Stimulated activated CD4-positive, alpha-beta T cell treated with anti-CD3 and anti-CD28 coated beads, TNF-alpha, amount 100 ng/mL, for 4 hours (primary cell): ENCODE data around the gene ASS1.
A peak's percentile ranks its signal among the peaks of the same experiment; 100 is the strongest.

Experiments
- DNase-seq, 3 experiments: peaks; one replicate each; pipeline ENCODE4 v3.0.0-alpha.2; 2020; ENCODE audit warnings: low read depth in 3 of 3

Gene ASS1

GRCh38 chr9:130418776-130419175, 26.0 kb upstream of the ASS1 start:
- DNase-seq = no peak

- no peak for DNase-seq
These were observed 25.2 kb upstream of the ASS1 start for GRCh38 chr9:130419521-130420035.

DNA sequence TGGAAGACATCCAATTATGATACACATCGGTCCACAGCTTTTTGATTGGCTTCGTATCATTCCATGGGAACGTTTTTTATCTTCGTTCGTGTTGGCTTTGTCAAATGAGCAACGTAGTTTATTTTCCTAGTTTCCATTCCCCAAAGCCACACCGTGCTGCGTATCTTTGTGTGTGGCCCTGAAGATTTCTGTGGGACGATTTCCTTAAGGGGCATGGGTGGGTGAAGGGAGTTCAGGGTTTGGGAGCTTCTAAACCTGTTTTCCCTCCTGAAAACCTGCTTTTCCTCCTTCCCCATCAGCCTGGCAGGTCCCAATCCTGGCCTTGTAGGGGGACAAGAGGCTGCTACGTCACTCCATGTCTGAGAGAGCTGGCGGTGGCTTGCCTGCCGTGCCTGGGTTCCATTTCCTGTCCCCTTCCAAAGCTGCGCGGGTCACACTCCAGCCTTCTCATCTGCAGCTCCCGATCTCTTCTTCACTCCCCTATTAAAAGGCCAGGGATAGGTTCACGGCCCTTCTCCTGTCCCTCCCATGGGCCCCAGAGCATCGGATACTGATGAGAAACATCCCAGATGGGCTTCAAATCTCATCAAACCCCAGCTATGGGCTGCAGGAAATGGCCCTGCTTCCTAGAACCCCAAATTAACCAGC, 23.5 kb upstream of the ASS1 start:
- no peak for DNase-seq

DNA sequence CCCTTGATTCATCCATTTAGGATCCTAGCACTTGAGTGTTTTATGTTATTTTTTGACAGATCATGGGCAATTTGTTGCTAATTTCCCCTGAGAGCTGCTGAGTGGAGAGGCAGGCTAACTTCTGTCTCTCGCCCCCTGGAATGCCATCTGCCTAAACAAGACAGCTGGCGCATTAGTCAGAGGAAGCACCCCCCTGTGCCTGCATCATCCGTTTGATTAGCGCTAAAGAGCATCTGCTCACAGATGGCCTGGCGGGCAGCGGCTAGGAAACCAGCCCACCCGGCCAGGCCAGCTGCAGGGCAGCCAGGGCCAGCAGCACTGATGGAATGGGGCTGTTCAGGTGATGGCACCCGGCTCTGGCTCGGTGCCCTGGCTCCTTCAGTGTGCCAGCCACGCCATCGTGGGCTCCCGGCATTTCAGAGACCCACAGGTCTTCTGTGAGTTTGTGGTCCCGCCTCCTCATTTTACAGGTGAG, 22.9 kb upstream of the ASS1 start:
- no peak for DNase-seq

GRCh38 chr9:130422546-130422945, 22.2 kb upstream of the ASS1 start:
- DNase-seq = no peak

- no peak for DNase-seq
These were observed 21.5 kb upstream of the ASS1 start for GRCh38 chr9:130423272-130423671.

GRCh38 chr9:130424595-130425454, 19.9 kb upstream of the ASS1 start:
- DNase-seq = no peak

GRCh38 chr9:130425741-130426466, 18.9 kb upstream of the ASS1 start:
- DNase-seq = no peak

- no peak for DNase-seq
These were observed 18.3 kb upstream of the ASS1 start for GRCh38 chr9:130426467-130426773.

GRCh38 chr9:130426883-130427282, 17.9 kb upstream of the ASS1 start:
- no peak for DNase-seq

DNA sequence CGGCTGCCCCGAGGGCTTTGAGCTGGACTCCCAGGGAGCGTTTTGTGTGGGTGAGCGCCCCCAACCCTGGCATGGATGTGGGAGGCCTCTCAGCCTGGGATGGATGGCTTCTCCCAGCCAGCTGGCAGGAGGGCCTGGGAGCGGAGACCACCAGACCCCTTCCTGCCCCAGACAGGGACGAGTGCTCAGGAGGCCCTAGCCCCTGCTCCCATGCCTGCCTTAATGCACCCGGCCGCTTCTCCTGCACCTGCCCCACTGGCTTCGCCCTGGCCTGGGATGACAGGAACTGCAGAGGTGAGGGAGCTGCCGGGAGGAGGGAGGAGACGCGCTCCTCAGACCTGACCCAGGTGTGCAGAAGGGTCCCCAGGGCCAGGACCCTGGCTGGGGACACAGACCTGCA, 17.4 kb upstream of the ASS1 start:
- DNase-seq = no peak

GRCh38 chr9:130428086-130428665, 16.6 kb upstream of the ASS1 start:
- no peak for DNase-seq

GRCh38 chr9:130429381-130429780, 15.4 kb upstream of the ASS1 start:
- DNase-seq = no peak

DNA sequence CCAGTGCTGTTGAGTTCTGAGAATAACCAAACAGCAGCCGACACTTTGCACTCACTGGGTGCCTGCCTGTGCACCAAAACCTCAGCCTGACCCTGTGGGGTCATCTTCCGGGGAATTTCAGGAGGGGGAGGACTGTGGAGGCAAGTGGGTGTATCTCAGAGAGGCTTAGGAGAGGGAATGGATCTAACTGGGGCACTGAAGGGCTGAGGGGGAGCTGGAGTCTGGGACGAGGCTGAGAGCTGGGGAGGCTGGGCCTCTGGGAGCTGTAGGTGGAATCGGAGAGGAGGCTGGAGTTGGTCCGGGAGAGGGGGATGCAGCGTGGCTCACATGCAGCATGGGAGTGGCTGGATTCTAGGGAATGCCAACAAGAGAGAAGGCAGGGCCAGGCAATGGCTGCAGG, 14.9 kb upstream of the ASS1 start:
- DNase-seq = no peak

- no peak for DNase-seq
These were observed 14.5 kb upstream of the ASS1 start for GRCh38 chr9:130430232-130430631.

DNA sequence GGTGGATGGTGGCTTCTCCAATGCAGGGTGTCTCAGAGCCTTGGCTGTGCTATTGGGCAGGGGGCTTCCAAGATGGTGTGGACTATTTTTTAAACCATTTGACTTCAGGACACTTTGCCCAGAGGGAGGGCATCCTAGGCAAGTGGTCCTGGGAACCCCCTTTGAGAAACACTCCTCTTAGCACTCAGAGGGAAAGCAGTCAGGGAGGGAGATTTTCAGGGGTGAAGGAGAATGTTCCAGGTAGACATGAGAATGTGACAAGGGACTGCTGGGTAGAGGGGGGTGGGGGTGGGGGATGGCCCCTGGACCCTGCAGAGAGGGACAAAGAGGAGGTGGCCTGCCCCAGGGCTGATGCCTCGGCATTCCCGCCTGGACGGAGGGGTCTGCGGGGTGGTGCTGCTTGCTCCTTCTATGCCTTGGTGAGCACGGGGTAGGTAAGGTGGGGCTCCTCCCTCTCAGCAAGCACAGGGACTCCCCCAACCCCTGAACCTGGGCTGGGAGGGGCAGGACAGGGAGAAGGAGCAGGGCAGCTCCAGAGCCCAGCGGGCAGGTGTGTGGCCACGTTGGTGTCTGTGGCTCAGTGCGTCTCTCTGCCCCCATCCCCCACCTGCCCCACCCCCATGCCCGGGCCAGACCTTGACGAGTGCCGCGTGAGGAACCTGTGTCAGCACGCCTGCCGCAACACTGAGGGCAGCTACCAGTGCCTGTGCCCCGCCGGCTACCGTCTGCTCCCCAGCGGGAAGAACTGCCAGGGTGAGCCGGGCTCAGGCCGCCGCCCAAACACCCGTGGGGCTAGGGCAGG, 13.8 kb upstream of the ASS1 start:
- DNase-seq = no peak

- DNase-seq = no peak
These were observed 13.0 kb upstream of the ASS1 start for GRCh38 chr9:130431536-130432303.

DNA sequence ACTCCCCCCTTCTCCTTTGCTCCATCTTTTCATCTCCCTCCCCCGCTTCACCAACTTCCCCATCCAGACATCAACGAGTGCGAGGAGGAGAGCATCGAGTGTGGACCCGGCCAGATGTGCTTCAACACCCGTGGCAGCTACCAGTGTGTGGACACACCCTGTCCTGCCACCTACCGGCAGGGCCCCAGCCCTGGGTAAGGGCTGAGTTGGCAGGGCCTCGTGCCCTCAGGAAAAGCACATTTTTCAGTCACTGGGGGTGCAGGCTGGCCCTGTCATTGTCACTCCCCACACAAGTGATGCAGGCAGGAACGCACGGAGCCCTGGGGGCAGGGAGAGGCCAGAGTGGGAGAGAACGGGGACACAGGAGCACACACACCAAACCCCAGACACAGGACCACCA, 12.4 kb upstream of the ASS1 start:
- DNase-seq = no peak

- DNase-seq = no peak
These were observed 12.0 kb upstream of the ASS1 start for GRCh38 chr9:130432796-130433167.

GRCh38 chr9:130433168-130433946, 11.4 kb upstream of the ASS1 start:
- peak in 1 of 3 experiments; percentile 19 for DNase-seq
